ENCODE measurements around the gene PPP2R5A.
A peak's percentile ranks its signal among the peaks of the same experiment; 100 is the strongest.
"Not testable (repeated sequence)": the region's sequence is repeated elsewhere in the genome, so short reads cannot be mapped to it uniquely, and the experiment has no call there.

Gene PPP2R5A

GRCh38 chr1:212315184-212315583 lies 30.0 kb downstream of the PPP2R5A start:
- no peak overlapping the region for H3K4me3 ChIP-seq (ENCODE audit: control insufficient read depth, low read depth, low read length)
- no peak for DNase-seq (ENCODE audit: low read depth)
- no peak for TF ChIP-seq CTCF (conservative IDR thresholded peaks at IDR 0.05; ENCODE audit: control insufficient read depth, insufficient read depth, low read depth, low read length)

GRCh38 chr1:212315907-212316306 lies 30.7 kb downstream of the PPP2R5A start:
- no peak overlapping the region for H3K4me3 ChIP-seq (ENCODE audit: control insufficient read depth, low read depth, low read length)
- peak; percentile 41 for TF ChIP-seq CTCF (conservative IDR thresholded peaks at IDR 0.05; ENCODE audit: control insufficient read depth, insufficient read depth, low read depth, low read length)
- DNase-seq (ENCODE audit: low read depth): peak; percentile 42

GRCh38 chr1:212317916-212318315 lies 32.7 kb downstream of the PPP2R5A start:
- no peak for DNase-seq (ENCODE audit: low read depth)
- no peak overlapping the region for H3K4me3 ChIP-seq (ENCODE audit: control insufficient read depth, low read depth, low read length)
- TF ChIP-seq CTCF (conservative IDR thresholded peaks at IDR 0.05; ENCODE audit: control insufficient read depth, insufficient read depth, low read depth, low read length): no peak

GRCh38 chr1:212321031-212321430 lies 35.8 kb downstream of the PPP2R5A start:
- DNase-seq (ENCODE audit: low read depth): not testable (repeated sequence)

GRCh38 chr1:212323066-212323465 lies 37.9 kb downstream of the PPP2R5A start:
- DNase-seq (ENCODE audit: low read depth): no peak
- no peak overlapping the region for H3K4me3 ChIP-seq (ENCODE audit: control insufficient read depth, low read depth, low read length)
- no peak for TF ChIP-seq CTCF (conservative IDR thresholded peaks at IDR 0.05; ENCODE audit: control insufficient read depth, insufficient read depth, low read depth, low read length)

More at GRCh38 chr1:212321031-212321430, 35.8 kb downstream of the PPP2R5A start:
- not testable (repeated sequence) for H3K4me3 ChIP-seq (ENCODE audit: control insufficient read depth, low read depth, low read length)

- TF ChIP-seq CTCF (conservative IDR thresholded peaks at IDR 0.05; ENCODE audit: control insufficient read depth, insufficient read depth, low read depth, low read length): no peak
Observed at GRCh38 chr1:212326541-212326940, 41.3 kb downstream of the PPP2R5A start.

GRCh38 chr1:212328248-212328647 lies 43.0 kb downstream of the PPP2R5A start:
- DNase-seq (ENCODE audit: low read depth): peak; percentile 62
- H3K4me3 ChIP-seq (ENCODE audit: control insufficient read depth, low read depth, low read length): no peak overlapping the region
- no peak for TF ChIP-seq CTCF (conservative IDR thresholded peaks at IDR 0.05; ENCODE audit: control insufficient read depth, insufficient read depth, low read depth, low read length)

More at GRCh38 chr1:212326541-212326940, 41.3 kb downstream of the PPP2R5A start:
- H3K4me3 ChIP-seq (ENCODE audit: control insufficient read depth, low read depth, low read length): no peak overlapping the region
- no peak for DNase-seq (ENCODE audit: low read depth)

Data from fibroblast of mammary gland (primary cell).